22Rv1 (cell line): Measurements from ENCODE around the gene BCL3.

Experiments used
- ZFX ChIP-seq: fragments of 450-650 bp; IDR thresholded peaks from 2 replicates; pipeline ENCODE4 v1.6.1; 2017; ENCODE audit warnings: antibody characterized with exemption, borderline replicate concordance
- TF ChIP-seq, protein P1 (sequence below): fragments of 450-650 bp; IDR thresholded peaks from 2 replicates; pipeline ENCODE4 v1.5.1; 2017; ENCODE audit warnings: mild to moderate bottlenecking

DNA sequence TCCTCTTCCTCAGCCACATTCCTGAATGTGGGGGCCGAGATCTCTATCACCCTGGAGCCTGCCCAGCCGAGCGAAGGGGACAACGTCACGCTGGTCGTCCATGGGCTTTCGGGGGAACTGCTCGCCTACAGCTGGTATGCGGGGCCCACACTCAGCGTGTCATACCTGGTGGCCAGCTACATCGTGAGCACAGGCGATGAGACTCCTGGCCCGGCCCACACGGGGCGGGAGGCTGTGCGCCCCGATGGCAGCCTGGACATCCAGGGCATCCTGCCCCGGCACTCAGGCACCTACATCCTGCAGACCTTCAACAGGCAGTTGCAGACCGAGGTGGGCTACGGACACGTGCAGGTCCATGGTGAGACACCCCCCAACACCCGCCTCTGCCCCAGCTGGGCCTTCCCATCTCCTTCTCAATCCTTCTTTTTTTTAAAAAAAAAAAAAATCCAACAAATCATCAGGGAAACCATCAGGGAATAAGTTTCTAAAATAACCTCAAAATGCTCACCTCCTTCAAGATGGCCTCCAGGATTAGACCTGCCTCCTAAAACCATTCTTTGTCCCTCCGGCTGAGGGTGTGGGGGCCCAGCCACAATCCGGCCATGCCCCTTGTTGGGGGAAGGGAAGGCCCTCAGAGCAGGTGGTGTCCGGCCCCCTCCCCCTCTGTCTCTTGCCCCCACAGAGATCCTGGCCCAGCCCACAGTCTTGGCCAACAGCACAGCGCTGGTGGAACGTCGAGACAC lies 45.0 kb upstream of the BCL3 start:
- TF ChIP-seq, protein P1, sequence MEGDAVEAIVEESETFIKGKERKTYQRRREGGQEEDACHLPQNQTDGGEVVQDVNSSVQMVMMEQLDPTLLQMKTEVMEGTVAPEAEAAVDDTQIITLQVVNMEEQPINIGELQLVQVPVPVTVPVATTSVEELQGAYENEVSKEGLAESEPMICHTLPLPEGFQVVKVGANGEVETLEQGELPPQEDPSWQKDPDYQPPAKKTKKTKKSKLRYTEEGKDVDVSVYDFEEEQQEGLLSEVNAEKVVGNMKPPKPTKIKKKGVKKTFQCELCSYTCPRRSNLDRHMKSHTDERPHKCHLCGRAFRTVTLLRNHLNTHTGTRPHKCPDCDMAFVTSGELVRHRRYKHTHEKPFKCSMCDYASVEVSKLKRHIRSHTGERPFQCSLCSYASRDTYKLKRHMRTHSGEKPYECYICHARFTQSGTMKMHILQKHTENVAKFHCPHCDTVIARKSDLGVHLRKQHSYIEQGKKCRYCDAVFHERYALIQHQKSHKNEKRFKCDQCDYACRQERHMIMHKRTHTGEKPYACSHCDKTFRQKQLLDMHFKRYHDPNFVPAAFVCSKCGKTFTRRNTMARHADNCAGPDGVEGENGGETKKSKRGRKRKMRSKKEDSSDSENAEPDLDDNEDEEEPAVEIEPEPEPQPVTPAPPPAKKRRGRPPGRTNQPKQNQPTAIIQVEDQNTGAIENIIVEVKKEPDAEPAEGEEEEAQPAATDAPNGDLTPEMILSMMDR, result no peak
- no peak for TF ChIP-seq ZFX
